Peyer's patch (tissue), 4 donors: Measurements from ENCODE around the gene DUSP9.

Source experiments
- POLR2A ChIP-seq, 2 donors: fragments of 450-650 bp; IDR thresholded peaks; one replicate each; pipeline ENCODE4 v1.5.1; 2017; ENCODE audit warnings: antibody characterized with exemption in 2 of 2, mild to moderate bottlenecking in 2 of 2, moderate library complexity in 2 of 2
- TF ChIP-seq, protein P1 (sequence below), 6 experiments: fragments of 450-650 bp in 4 of 6; fragments of 200-600 bp in 2 of 6; sonication (generic) in 1 of 6; IDR thresholded peaks; one replicate each; pipeline ENCODE4 v1.5.1; 2017 to 2019; ENCODE audit warnings: antibody characterized with exemption in 6 of 6, mild to moderate bottlenecking in 3 of 6, moderate library complexity in 1 of 6

DNA sequence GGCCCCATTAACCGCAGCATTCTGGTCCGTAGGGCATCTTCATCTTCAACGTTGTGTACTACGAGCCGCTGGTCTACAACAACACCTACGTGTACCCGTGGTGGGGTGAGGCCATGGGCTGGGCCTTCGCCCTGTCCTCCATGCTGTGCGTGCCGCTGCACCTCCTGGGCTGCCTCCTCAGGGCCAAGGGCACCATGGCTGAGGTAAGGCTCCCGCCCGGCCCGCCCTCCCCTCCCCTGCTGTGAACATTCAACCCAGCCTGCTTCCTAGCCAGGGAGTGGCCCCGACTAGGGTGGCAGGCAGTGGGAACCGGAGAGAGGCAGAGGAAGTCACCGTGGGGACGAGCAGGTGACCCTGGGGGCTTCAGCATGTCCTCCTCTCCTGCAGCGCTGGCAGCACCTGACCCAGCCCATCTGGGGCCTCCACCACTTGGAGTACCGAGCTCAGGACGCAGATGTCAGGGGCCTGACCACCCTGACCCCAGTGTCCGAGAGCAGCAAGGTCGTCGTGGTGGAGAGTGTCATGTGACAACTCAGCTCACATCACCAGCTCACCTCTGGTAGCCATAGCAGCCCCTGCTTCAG lies 47.8 kb downstream of the DUSP9 start:
- no peak for TF ChIP-seq POLR2A (IDR thresholded peaks at IDR 0.05)
- TF ChIP-seq, protein P1, sequence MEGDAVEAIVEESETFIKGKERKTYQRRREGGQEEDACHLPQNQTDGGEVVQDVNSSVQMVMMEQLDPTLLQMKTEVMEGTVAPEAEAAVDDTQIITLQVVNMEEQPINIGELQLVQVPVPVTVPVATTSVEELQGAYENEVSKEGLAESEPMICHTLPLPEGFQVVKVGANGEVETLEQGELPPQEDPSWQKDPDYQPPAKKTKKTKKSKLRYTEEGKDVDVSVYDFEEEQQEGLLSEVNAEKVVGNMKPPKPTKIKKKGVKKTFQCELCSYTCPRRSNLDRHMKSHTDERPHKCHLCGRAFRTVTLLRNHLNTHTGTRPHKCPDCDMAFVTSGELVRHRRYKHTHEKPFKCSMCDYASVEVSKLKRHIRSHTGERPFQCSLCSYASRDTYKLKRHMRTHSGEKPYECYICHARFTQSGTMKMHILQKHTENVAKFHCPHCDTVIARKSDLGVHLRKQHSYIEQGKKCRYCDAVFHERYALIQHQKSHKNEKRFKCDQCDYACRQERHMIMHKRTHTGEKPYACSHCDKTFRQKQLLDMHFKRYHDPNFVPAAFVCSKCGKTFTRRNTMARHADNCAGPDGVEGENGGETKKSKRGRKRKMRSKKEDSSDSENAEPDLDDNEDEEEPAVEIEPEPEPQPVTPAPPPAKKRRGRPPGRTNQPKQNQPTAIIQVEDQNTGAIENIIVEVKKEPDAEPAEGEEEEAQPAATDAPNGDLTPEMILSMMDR (IDR thresholded peaks at IDR 0.05): no peak
